HG03520 (cell line): Measurements from ENCODE around the gene ITPR3.

Source experiments
- ATAC-seq: cut with Tn5 transposase; IDR thresholded peaks from one replicate; pipeline ENCODE4 v1.9.1; 2021; ENCODE audit warnings: mild to moderate bottlenecking, moderate library complexity; ENCODE audit not compliant: unreplicated experiment

ITPR3 gene

GRCh38 chr6:33664506-33665057 is 43.5 kb downstream of the ITPR3 start:
- no peak for ATAC-seq

- ATAC-seq, result no peak
Measured at GRCh38 chr6:33665957-33666356, 44.8 kb downstream of the ITPR3 start.

- ATAC-seq, result no peak
Measured at GRCh38 chr6:33667072-33667471, 46.0 kb downstream of the ITPR3 start.

GRCh38 chr6:33667776-33668175 is 46.7 kb downstream of the ITPR3 start:
- ATAC-seq, result no peak

GRCh38 chr6:33668328-33668727 is 47.2 kb downstream of the ITPR3 start:
- ATAC-seq, result no peak

GRCh38 chr6:33668914-33669313 is 47.8 kb downstream of the ITPR3 start:
- ATAC-seq, result no peak

- ATAC-seq, result no peak
Measured at GRCh38 chr6:33670086-33670660, 49.1 kb downstream of the ITPR3 start.

GRCh38 chr6:33670971-33671743 is 50.0 kb downstream of the ITPR3 start:
- no peak for ATAC-seq

- ATAC-seq, result no peak
Measured at GRCh38 chr6:33671744-33672072, 50.6 kb downstream of the ITPR3 start.

- ATAC-seq, result no peak
Measured at GRCh38 chr6:33672808-33673207, 51.7 kb downstream of the ITPR3 start.

- ATAC-seq, result no peak
Measured at GRCh38 chr6:33673851-33674250, 52.7 kb downstream of the ITPR3 start.

- ATAC-seq, result no peak
Measured at GRCh38 chr6:33675968-33676367, 54.8 kb downstream of the ITPR3 start.

- ATAC-seq, result no peak
Measured at GRCh38 chr6:33676416-33677142, 55.5 kb downstream of the ITPR3 start.

- ATAC-seq, result no peak
Measured at GRCh38 chr6:33677143-33677660, 56.1 kb downstream of the ITPR3 start.

- ATAC-seq, result no peak
Measured at GRCh38 chr6:33677689-33678088, 56.6 kb downstream of the ITPR3 start.

GRCh38 chr6:33678233-33678931 is 57.3 kb downstream of the ITPR3 start:
- no peak for ATAC-seq

- ATAC-seq, result no peak
Measured at GRCh38 chr6:33678932-33679490, 57.9 kb downstream of the ITPR3 start.

- ATAC-seq, result no peak
Measured at GRCh38 chr6:33679761-33680160, 58.6 kb downstream of the ITPR3 start.

- no peak for ATAC-seq
Measured at GRCh38 chr6:33682341-33682740, 61.2 kb downstream of the ITPR3 start.

GRCh38 chr6:33683051-33683571 is 62.0 kb downstream of the ITPR3 start:
- no peak for ATAC-seq
